Measurements from ENCODE around the gene NES.

The NES gene

DNA sequence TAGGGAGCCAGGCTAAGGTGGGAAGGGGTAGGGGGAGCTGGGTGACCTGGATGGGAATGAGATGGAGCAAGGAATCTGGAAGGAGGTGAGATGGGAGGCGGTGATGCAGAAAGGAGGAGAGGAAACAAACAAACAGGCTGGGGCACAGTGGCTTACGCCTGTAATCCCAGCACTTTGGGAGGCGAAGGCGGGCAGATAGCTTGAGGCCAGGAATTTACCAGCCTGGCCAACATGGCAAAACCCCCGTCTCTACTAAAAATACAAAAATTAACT, 17.4 kb upstream of the NES start:
- Histone ChIP-seq H3K9ac (ENCODE audit: low read length) (no peak overlapping the region), H3K27me3 (ENCODE audit: insufficient read depth, low read length) (peaks cover 11% of the 10 kb centered on the region), H3K36me3 (ENCODE audit: insufficient read depth, low read length) (no peaks in the 10 kb centered on the region), H3F3A (ENCODE audit: insufficient read depth, low read length) (no peaks in the 10 kb centered on the region), H3K79me2 (ENCODE audit: insufficient read depth, low read length) (no peaks in the 10 kb centered on the region), H3K4me3 (ENCODE audit: low read depth, low read length, poor library complexity, severe bottlenecking) (no peak overlapping the region), H3K27ac (ENCODE audit: low read depth, low read length, poor library complexity, severe bottlenecking) (no peak overlapping the region), H3K4me1 (ENCODE audit: insufficient read depth, low read length, severe bottlenecking) (no peaks in the 10 kb centered on the region), H3K9me2 (ENCODE audit: low read depth, low read length) (no peaks in the 10 kb centered on the region), H3K9me3 (ENCODE audit: low read length) (no peaks in the 10 kb centered on the region), H3K4me2 (ENCODE audit: low read length) (no peak overlapping the region), H4K20me1 (ENCODE audit: insufficient read depth, low read length) (no peaks in the 10 kb centered on the region), H2AFZ (ENCODE audit: low read length) (no peak overlapping the region)
- TF ChIP-seq EZH2 (IDR thresholded peaks at IDR 0.05; ENCODE audit: borderline replicate concordance, low read length), result no peak
- TF ChIP-seq, protein P1, sequence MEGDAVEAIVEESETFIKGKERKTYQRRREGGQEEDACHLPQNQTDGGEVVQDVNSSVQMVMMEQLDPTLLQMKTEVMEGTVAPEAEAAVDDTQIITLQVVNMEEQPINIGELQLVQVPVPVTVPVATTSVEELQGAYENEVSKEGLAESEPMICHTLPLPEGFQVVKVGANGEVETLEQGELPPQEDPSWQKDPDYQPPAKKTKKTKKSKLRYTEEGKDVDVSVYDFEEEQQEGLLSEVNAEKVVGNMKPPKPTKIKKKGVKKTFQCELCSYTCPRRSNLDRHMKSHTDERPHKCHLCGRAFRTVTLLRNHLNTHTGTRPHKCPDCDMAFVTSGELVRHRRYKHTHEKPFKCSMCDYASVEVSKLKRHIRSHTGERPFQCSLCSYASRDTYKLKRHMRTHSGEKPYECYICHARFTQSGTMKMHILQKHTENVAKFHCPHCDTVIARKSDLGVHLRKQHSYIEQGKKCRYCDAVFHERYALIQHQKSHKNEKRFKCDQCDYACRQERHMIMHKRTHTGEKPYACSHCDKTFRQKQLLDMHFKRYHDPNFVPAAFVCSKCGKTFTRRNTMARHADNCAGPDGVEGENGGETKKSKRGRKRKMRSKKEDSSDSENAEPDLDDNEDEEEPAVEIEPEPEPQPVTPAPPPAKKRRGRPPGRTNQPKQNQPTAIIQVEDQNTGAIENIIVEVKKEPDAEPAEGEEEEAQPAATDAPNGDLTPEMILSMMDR (IDR thresholded peaks at IDR 0.05; ENCODE audit: low read length), result no peak

DNA sequence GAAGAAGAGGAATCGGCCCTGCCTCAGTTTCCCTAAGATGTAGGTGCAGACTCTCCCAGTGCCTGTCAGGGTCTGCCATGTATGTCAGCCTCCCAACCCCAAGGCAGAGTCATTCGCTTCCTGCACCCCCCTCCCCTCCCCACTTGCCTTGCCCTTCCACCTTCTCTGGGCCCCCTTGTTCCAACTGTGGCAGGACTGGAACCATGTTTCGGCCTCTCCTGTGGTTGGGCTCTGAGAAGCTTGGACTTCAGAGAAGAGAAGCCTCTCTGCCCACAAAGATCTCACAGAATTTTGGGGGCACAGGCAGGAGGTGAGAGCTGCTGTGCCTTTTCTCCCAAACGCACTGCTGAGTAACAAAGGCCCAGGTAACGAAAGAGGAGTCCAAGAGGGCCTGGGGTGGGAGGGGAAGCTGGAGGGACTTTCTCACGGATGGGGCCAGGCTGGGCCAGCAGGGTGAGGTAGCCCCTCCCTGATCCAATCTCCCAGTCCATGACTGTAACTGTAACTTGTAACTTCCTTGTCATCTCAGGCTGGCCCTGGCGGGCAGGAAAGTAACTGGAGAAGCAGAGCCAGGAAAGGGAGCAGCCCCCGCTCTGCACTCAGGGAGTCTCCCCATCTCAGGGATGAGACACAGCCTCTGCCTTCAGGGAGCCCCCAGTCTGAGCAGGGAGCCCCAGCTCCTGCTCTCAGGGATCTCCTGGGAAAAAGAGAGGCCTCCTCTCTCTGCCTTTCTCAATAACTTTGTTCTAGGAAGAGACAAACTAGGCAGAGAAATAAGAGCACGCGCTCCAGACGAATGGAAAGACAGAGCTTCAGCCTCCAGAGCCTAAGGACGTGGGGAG, 16.9 kb upstream of the NES start:
- Histone ChIP-seq H3K9me3 (ENCODE audit: low read length) (no peaks in the 10 kb centered on the region), H3K4me1 (ENCODE audit: insufficient read depth, low read length, severe bottlenecking) (peaks cover 3% of the 10 kb centered on the region), H4K20me1 (ENCODE audit: insufficient read depth, low read length) (no peaks in the 10 kb centered on the region), H3K27ac (ENCODE audit: low read depth, low read length, poor library complexity, severe bottlenecking) (no peak overlapping the region), H2AFZ (ENCODE audit: low read length) (no peak overlapping the region), H3F3A (ENCODE audit: insufficient read depth, low read length) (no peaks in the 10 kb centered on the region), H3K79me2 (ENCODE audit: insufficient read depth, low read length) (no peaks in the 10 kb centered on the region), H3K36me3 (ENCODE audit: insufficient read depth, low read length) (no peaks in the 10 kb centered on the region), H3K9me2 (ENCODE audit: low read depth, low read length) (no peaks in the 10 kb centered on the region), H3K4me2 (ENCODE audit: low read length) (no peak overlapping the region), H3K9ac (ENCODE audit: low read length) (no peak overlapping the region), H3K27me3 (ENCODE audit: insufficient read depth, low read length) (peaks cover 11% of the 10 kb centered on the region), H3K4me3 (ENCODE audit: low read depth, low read length, poor library complexity, severe bottlenecking) (no peak overlapping the region)
- no peak for TF ChIP-seq EZH2 (IDR thresholded peaks at IDR 0.05; ENCODE audit: borderline replicate concordance, low read length)
- TF ChIP-seq, protein P1 (IDR thresholded peaks at IDR 0.05; ENCODE audit: low read length), result no peak

DNA sequence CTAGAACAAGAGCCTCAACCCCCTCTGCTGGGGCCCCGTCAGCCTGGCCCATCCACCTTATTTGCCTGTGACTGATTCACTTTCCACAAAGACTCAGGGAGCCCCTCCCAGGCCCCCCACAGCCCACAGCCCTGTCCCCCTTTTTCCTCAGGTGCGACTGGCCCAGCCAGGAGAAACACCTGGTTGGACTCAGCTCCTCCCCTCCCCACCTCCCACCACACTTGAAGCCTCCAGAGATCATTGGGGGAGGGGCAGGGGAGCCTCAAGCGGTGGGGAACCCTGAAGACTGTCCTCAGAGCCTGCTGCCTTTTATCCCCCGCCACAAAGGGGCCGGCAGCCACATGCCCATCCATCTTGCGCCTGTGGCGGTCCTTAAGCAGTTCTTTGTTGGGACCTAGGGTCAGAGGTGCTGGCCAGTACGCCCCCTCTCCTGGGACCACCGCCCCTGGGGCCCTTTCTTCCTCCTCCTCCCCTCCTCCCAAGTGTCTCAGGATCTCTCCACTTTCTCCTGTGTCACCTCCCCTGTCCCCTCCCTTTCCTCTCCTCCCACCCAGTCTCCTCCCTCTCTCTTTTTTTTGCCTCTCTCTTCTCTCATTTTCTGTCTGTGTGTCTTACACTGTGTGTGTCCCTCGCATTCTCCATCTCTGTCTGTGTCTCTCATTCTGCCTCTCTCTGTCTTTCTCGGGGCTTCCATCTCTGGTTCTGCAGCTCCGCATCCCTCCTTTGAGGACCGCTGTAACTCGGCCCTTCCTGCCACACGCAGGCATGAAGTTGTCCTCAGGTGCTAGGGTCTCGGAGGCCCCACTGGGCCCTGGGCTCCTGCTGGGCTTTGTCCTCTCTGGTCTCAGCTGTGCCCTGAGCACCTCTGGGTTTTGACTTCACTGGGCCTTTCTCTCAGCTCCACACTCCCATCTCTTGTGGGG, 16.0 kb upstream of the NES start:
- Histone ChIP-seq H3K36me3 (ENCODE audit: insufficient read depth, low read length) (no peaks in the 10 kb centered on the region), H3K4me3 (ENCODE audit: low read depth, low read length, poor library complexity, severe bottlenecking) (no peak overlapping the region), H3K4me2 (ENCODE audit: low read length) (no peak overlapping the region), H4K20me1 (ENCODE audit: insufficient read depth, low read length) (no peaks in the 10 kb centered on the region), H3K9ac (ENCODE audit: low read length) (no peak overlapping the region), H3K4me1 (ENCODE audit: insufficient read depth, low read length, severe bottlenecking) (peaks cover 3% of the 10 kb centered on the region), H2AFZ (ENCODE audit: low read length) (no peak overlapping the region), H3F3A (ENCODE audit: insufficient read depth, low read length) (no peaks in the 10 kb centered on the region), H3K79me2 (ENCODE audit: insufficient read depth, low read length) (no peaks in the 10 kb centered on the region), H3K9me3 (ENCODE audit: low read length) (no peaks in the 10 kb centered on the region), H3K27ac (ENCODE audit: low read depth, low read length, poor library complexity, severe bottlenecking) (no peak overlapping the region), H3K9me2 (ENCODE audit: low read depth, low read length) (no peaks in the 10 kb centered on the region), H3K27me3 (ENCODE audit: insufficient read depth, low read length) (peaks cover 11% of the 10 kb centered on the region)
- no peak for TF ChIP-seq EZH2 (IDR thresholded peaks at IDR 0.05; ENCODE audit: borderline replicate concordance, low read length)
- TF ChIP-seq, protein P1 (IDR thresholded peaks at IDR 0.05; ENCODE audit: low read length), result no peak
